Vagina (tissue), 2 donors: ENCODE measurements around the gene TFAP2C.
"Not testable (repeated sequence)": the region's sequence is repeated elsewhere in the genome, so short reads cannot be mapped to it uniquely, and the experiment has no call there.

Experiments used
- POLR2A ChIP-seq, 2 donors: fragments of 450-650 bp; IDR thresholded peaks; one replicate each; pipeline ENCODE4 v1.6.1; 2017; ENCODE audit warnings: antibody characterized with exemption in 2 of 2, mild to moderate bottlenecking in 2 of 2, moderate library complexity in 2 of 2
- TF ChIP-seq, protein P1 (sequence below), 3 experiments: fragments of 450-650 bp in 2 of 3; fragments of 200-600 bp in 1 of 3; sonication (generic) in 1 of 3; IDR thresholded peaks; one replicate each; pipeline ENCODE4 v1.5.1; 2017 to 2019; ENCODE audit warnings: antibody characterized with exemption in 3 of 3, mild to moderate bottlenecking in 2 of 3, moderate library complexity in 2 of 3

DNA sequence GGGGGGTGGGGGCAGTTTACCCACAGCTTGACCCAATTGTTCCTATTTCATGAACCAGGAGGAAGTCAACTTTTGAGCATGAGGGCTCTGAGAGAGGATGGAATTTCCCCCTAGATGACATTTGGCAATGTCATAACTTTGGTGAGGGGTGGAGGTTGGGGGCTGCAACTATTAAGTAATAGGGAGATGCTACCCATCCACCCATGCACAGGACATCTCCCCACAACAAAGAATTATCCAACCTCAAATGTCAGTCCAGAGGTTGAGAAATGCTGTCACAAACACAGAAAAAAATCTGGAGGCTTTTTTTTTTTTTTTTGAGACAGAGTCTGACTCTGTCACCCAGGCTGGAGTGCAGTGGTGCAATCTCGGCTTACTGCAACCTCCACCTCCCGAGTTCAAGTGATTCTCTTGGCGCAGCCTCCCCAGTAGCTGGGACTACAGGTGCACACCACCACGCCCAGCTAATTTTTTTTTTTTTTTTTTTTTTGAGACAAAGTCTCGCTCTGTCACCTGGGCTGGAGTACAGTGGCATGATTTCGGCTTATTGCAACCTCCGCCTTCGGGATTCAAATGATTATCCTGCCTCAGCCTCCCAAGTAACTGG, 29.3 kb downstream of the TFAP2C start:
- TF ChIP-seq POLR2A (IDR thresholded peaks at IDR 0.05) = not testable (repeated sequence)
- TF ChIP-seq, protein P1, sequence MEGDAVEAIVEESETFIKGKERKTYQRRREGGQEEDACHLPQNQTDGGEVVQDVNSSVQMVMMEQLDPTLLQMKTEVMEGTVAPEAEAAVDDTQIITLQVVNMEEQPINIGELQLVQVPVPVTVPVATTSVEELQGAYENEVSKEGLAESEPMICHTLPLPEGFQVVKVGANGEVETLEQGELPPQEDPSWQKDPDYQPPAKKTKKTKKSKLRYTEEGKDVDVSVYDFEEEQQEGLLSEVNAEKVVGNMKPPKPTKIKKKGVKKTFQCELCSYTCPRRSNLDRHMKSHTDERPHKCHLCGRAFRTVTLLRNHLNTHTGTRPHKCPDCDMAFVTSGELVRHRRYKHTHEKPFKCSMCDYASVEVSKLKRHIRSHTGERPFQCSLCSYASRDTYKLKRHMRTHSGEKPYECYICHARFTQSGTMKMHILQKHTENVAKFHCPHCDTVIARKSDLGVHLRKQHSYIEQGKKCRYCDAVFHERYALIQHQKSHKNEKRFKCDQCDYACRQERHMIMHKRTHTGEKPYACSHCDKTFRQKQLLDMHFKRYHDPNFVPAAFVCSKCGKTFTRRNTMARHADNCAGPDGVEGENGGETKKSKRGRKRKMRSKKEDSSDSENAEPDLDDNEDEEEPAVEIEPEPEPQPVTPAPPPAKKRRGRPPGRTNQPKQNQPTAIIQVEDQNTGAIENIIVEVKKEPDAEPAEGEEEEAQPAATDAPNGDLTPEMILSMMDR (IDR thresholded peaks at IDR 0.05) = not testable (repeated sequence)
